A673 (cell line): Measurements from ENCODE around the gene TAAR8. TPM values are rescaled to one million over a fixed set of nuclear protein-coding genes. Genes with fewer than 3 reads are reported as not detected.

Source experiments
- BruUV-seq: library from RNA; stranded (reverse); fragments of 400-500 nt; replicated peaks from 2 replicates; lab custom pipeline; 2021; lab: Mats Ljungman, UMichigan
- CTCF ChIA-PET: fragments of 300-600 bp; sonication (Branson Sonifier 250); formaldehyde crosslinking; loops from one replicate; lab custom pipeline; 2022; ENCODE audit warnings: antibody characterized with exemption; lab: Charles Lee
- POLR2A ChIA-PET: fragments of 300-600 bp; sonication (Branson Sonifier 250); formaldehyde crosslinking; loops from one replicate; lab custom pipeline; 2022; ENCODE audit warnings: antibody characterized with exemption; ENCODE audit not compliant: low non-redundant PET; lab: Charles Lee
- DNase-seq: peaks from one replicate; pipeline ENCODE4 v3.0.0-alpha.2; 2015; ENCODE audit warnings: low spot score
- H3K27ac ChIP-seq: fragments of 200-600 bp; sonication (generic); 2 replicates; pipeline ENCODE4 v1.5.1; 2016; ENCODE audit warnings: mixed run types, low read depth, mild to moderate bottlenecking, mixed read lengths, antibody characterized with exemption, low read length; ENCODE audit not compliant: poor library complexity, severe bottlenecking
- H3K27me3 ChIP-seq: fragments of 200-600 bp; sonication (generic); replicated peaks from 2 replicates; pipeline ENCODE4 v1.6.1; 2017; ENCODE audit warnings: mixed run types, low read depth, mild to moderate bottlenecking, mixed read lengths, antibody characterized with exemption, low read length; ENCODE audit not compliant: insufficient read depth, poor library complexity
- H3K36me3 ChIP-seq: fragments of 200-600 bp; sonication (generic); 2 replicates; pipeline ENCODE4 v1.6.1; 2016; ENCODE audit warnings: mixed run types, mild to moderate bottlenecking, mixed read lengths, antibody characterized with exemption, low read length; ENCODE audit not compliant: insufficient read depth, poor library complexity, severe bottlenecking
- H3K4me1 ChIP-seq: fragments of 200-600 bp; sonication (generic); 2 replicates; pipeline ENCODE4 v1.6.1; 2017; ENCODE audit warnings: mixed run types, mild to moderate bottlenecking, mixed read lengths, antibody characterized with exemption, low read length; ENCODE audit not compliant: insufficient read depth, poor library complexity, severe bottlenecking
- H3K4me3 ChIP-seq: fragments of 200-600 bp; sonication (generic); 2 replicates; pipeline ENCODE4 v1.5.1; 2016; ENCODE audit warnings: low read depth, mixed run types, mild to moderate bottlenecking, mixed read lengths, low read length; ENCODE audit not compliant: poor library complexity, severe bottlenecking
- H3K9me3 ChIP-seq: fragments of 200-600 bp; sonication (generic); 2 replicates; pipeline ENCODE4 v1.6.1; 2016; ENCODE audit warnings: mixed run types, low read depth, mild to moderate bottlenecking, mixed read lengths, antibody characterized with exemption, low read length; ENCODE audit not compliant: poor library complexity, severe bottlenecking
- EZH2 ChIP-seq: fragments of 200-600 bp; sonication (generic); IDR thresholded peaks from 2 replicates; pipeline ENCODE4 v1.6.1; 2017; ENCODE audit warnings: borderline replicate concordance, low read depth, mild to moderate bottlenecking, mixed read lengths, antibody characterized with exemption, low read length; ENCODE audit not compliant: poor library complexity, severe bottlenecking
- intact Hi-C: fragments of 100-400 bp; cut with micrococcal nuclease; formaldehyde crosslinking; loops from one replicate; pipeline ENCODE4 v1.10.0; 2022; ENCODE audit not compliant: unreplicated experiment
- total RNA-seq: library from RNA; stranded (reverse); gene quantifications from 2 replicates; pipeline ENCODE4 v1.2.3, GENCODE V29; 2021
- TF ChIP-seq, protein P1 (sequence below): fragments of 300-800, 200-600 bp; sonication (generic); conservative IDR thresholded peaks from 2 replicates; pipeline ENCODE4 v1.5.1; 2017; ENCODE audit warnings: low read depth, mild to moderate bottlenecking, antibody characterized with exemption, low read length, moderate library complexity, mixed read lengths

TAAR8 gene
- total RNA-seq, 1 experiment from 2014 or later, result not detected

DNA sequence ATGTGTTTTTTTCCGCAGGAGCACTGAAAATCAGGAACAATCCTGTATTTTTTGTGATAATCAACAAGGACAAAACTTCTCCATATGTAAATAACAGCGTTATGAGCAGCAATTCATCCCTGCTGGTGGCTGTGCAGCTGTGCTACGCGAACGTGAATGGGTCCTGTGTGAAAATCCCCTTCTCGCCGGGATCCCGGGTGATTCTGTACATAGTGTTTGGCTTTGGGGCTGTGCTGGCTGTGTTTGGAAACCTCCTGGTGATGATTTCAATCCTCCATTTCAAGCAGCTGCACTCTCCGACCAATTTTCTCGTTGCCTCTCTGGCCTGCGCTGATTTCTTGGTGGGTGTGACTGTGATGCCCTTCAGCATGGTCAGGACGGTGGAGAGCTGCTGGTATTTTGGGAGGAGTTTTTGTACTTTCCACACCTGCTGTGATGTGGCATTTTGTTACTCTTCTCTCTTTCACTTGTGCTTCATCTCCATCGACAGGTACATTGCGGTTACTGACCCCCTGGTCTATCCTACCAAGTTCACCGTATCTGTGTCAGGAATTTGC lies 17.8 kb downstream of the TAAR8 start, which contains the start of gene TAAR6:
TAAR6 (plus strand) TSS at position 102 of the 557 bp plus-strand sequence; CDS start at position 102, 0 bp downstream.
- DNase-seq, result no peak
- H3K27ac ChIP-seq, result no peak within 1 kb of the TSS
- no peaks in the 10 kb centered on the region for H3K4me1 ChIP-seq
- H3K9me3 ChIP-seq, result no peaks in the 10 kb centered on the region
- no peaks in the 10 kb centered on the region for H3K36me3 ChIP-seq
- no peak within 1 kb of the TSS for H3K4me3 ChIP-seq
- BruUV-seq, result no TSS peak
- intact Hi-C loops, result no loop called here
- ChIA-PET CTCF (no interaction called here), POLR2A (no interaction called here)
- TF ChIP-seq, protein P1, sequence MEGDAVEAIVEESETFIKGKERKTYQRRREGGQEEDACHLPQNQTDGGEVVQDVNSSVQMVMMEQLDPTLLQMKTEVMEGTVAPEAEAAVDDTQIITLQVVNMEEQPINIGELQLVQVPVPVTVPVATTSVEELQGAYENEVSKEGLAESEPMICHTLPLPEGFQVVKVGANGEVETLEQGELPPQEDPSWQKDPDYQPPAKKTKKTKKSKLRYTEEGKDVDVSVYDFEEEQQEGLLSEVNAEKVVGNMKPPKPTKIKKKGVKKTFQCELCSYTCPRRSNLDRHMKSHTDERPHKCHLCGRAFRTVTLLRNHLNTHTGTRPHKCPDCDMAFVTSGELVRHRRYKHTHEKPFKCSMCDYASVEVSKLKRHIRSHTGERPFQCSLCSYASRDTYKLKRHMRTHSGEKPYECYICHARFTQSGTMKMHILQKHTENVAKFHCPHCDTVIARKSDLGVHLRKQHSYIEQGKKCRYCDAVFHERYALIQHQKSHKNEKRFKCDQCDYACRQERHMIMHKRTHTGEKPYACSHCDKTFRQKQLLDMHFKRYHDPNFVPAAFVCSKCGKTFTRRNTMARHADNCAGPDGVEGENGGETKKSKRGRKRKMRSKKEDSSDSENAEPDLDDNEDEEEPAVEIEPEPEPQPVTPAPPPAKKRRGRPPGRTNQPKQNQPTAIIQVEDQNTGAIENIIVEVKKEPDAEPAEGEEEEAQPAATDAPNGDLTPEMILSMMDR, result no peak
- no peak for TF ChIP-seq EZH2
- peaks cover 88% of the 10 kb centered on the region for H3K27me3 ChIP-seq

DNA sequence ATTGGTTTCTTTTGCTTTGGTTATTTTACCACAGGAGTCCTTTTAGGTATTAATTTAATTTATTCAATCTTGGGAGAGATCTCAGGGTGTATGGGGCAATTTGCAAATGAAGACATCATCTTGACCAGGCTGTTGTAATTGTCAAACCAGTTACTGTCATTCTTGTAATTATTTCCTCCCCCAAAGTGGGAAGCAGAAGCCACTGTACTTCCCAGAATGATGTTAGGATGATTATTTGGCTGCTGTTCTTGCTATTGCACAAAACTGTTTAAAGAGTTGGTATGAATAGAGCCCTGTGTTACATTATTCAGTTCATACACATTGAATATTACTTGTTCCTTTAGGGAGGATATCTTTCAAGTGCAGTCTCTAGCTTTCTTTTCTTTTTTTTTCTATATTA lies 19.3 kb downstream of the TAAR8 start:
- no peak overlapping the region for H3K4me3 ChIP-seq
- no peaks in the 10 kb centered on the region for H3K9me3 ChIP-seq
- no peak for TF ChIP-seq EZH2
- TF ChIP-seq, protein P1, result no peak
- CTCF ChIA-PET, result no interaction called here
- no TSS peak for BruUV-seq
- POLR2A ChIA-PET, result no interaction called here
- H3K27me3 ChIP-seq, result peaks cover 86% of the 10 kb centered on the region
- no peaks in the 10 kb centered on the region for H3K4me1 ChIP-seq
- DNase-seq, result no peak
- no peak overlapping the region for H3K27ac ChIP-seq
- intact Hi-C loops, result no loop called here
- no peaks in the 10 kb centered on the region for H3K36me3 ChIP-seq

DNA sequence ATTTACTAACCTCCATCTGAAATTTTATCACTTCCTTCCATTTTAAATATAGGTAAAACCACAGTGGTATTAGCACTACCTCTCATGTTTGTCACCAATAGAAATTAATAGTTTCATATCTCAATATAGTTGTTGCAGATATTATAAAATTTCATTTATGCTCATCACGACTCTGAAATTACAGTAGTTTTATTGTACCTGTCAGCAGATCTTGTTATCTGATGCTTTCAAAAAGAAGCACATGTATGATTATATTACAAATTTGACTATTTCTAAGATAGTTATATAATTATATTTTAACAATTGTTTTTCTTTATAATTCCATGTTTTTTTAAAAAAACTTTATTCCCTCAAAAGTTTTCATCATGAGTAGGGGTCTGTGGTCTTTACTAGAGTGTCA lies 32.2 kb downstream of the TAAR8 start:
- BruUV-seq, result no TSS peak
- no peak for DNase-seq

More for the DNA sequence above, 32.2 kb downstream of the TAAR8 start:
- ChIA-PET CTCF (no interaction called here), POLR2A (no interaction called here)
- no peak for TF ChIP-seq EZH2
- TF ChIP-seq, protein P1, result no peak
- peaks cover 71% of the 10 kb centered on the region for H3K27me3 ChIP-seq
- intact Hi-C loops, result no loop called here
- no peaks in the 10 kb centered on the region for H3K4me1 ChIP-seq
- no peaks in the 10 kb centered on the region for H3K36me3 ChIP-seq
- no peaks in the 10 kb centered on the region for H3K9me3 ChIP-seq
- no peak overlapping the region for H3K27ac ChIP-seq
- H3K4me3 ChIP-seq, result no peak overlapping the region
